ENCODE results near the gene ATP2C1. TPM values are rescaled to one million over a fixed set of nuclear protein-coding genes. Genes with fewer than 3 reads are reported as not detected.

ATP2C1 gene
- total and polyA plus RNA-seq, 9 of the 15 experiments (the other 6 are each of a cell fraction or from before 2014, with no cell fraction given) = 10.0 to 53.5 (median 27.9) TPM

DNA sequence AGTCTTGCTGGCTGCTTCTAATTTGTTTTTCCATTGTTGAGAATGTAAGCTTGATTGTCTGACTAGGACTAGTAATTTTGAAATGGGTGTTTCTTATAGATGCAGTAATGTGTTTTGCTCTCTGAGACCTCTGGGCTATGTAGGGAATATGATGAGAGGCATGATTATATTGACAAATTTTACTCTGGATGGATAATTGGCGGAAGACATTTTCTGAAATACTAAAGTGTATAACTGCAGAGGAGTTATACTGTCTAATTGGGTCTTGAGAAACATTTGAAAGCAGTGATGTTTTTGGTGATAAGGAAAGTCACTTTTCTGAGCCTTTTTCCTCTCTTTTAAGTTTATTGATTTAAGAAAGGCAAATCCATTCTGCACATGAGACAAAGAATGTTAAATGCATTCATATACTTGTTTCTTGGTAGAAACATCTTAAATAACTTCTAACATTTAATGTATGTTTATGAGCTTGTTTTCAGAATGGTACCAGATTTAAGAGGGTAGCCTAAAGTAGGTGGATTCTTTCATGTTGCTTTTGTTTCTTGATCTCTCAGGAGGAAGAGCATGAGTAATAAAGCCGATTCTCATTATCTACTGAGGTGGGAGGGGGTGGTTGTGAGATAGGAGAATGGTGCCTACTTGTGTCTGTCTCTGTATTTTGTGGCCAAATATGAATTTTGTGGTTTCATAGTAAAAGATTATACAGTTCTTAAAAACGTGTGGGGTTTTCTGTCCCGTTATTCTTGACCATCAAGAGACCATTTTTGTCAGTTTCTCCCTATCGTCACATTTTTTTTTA lies 2.0 kb downstream of the ATP2C1 start:
- ATAC-seq = no peak
- H3K27ac ChIP-seq (ENCODE audit: extremely low read depth, low read depth, low read length) = no peak overlapping the region

More for the DNA sequence above, 2.0 kb downstream of the ATP2C1 start:
- TF ChIP-seq XRCC3 (IDR thresholded peaks at IDR 0.05) (no peak), EGR1 (conservative IDR thresholded peaks at IDR 0.05) (peak; percentile 38; the same call in 1 of the 2 replicates), ZNF592 (IDR thresholded peaks at IDR 0.05) (0 out of 2 replicates have a peak, but pooled peaks have one; percentile 5)
- no peaks in the 10 kb centered on the region for H3K27me3 ChIP-seq (ENCODE audit: control insufficient read depth in 2 of 2, insufficient read depth in 2 of 2, low read length in 2 of 2)
- intact Hi-C loops (cut with micrococcal nuclease) = loop anchor here (10.0 kb wide), 1 partner anchor 129 kb away; the partner anchor contains the start of genes ASTE1 and NEK11
- peak overlapping the region; percentile 77 for H3K4me2 ChIP-seq (ENCODE audit: insufficient read depth, low read length)
- no TSS peak for BruUV-seq (replicated peaks)
- H3K9ac ChIP-seq (ENCODE audit: insufficient read depth in 1 of 2, low read depth in 2 of 2, low read length in 2 of 2) = peak overlapping the region in 1 of 2 experiments; percentile 68; a peak in 1 of 4 replicates
- ChIA-PET POLR2A (interaction anchor here (1.0 to 1.9 kb wide), 3 partner anchors 8 to 41 kb away, joined by 3 to 4 read pairs (median 3); no protein-coding TSS in a partner anchor), CTCF (ENCODE audit: low intra/inter-chr PET ratio) (no interaction called here)
- H4K20me1 ChIP-seq (replicated peaks; ENCODE audit: control insufficient read depth, insufficient read depth, low read length) = peaks cover 7% of the 10 kb centered on the region; the same call in 1 of the 2 replicates
- H3K4me3 ChIP-seq = peak overlapping the region; percentile 86
- H3K9me3 ChIP-seq (replicated peaks; ENCODE audit: control insufficient read depth, insufficient read depth, low read depth, low read length) = no peaks in the 10 kb centered on the region
- in situ Hi-C loops (cut with MboI) = no loop called here
- H3K9me1 ChIP-seq (ENCODE audit: control insufficient read depth, insufficient read depth, low read length) = peaks cover 2% of the 10 kb centered on the region
- FAIRE-seq (peak; percentile 58), DNase-seq (ENCODE audit: extremely low read depth in 1 of 4, low spot score in 3 of 4) (peak in 2 of 4 experiments; percentile 33 to 42)
- H3K4me1 ChIP-seq (replicated peaks in 1 of 2; ENCODE audit: control insufficient read depth in 2 of 2, insufficient read depth in 2 of 2, low read length in 2 of 2) = peaks cover 8% of the 10 kb centered on the region in 2 experiments; a peak in 3 of 5 replicates
- H2AFZ ChIP-seq (ENCODE audit: low read depth, low read length) = no peak overlapping the region
- no peaks in the 10 kb centered on the region for H3K36me3 ChIP-seq (ENCODE audit: control insufficient read depth, insufficient read depth, low read length)
- peaks cover 76% of the 10 kb centered on the region for H3K79me2 ChIP-seq (ENCODE audit: control insufficient read depth, insufficient read depth, low read length)
- WGBS (ENCODE audit: insufficient coverage, low coverage, missing lambda C conversion rate) = 19% methylated on average over 5 of the region's 5 CpGs
